Measurements from ENCODE around the gene MRPS11.

The MRPS11 gene

GRCh38 chr15:88440021-88440420 is 27.5 kb upstream of the MRPS11 start:
- Histone ChIP-seq H3K4me1 (ENCODE audit: insufficient read depth, low read length) (peaks cover 2% of the 10 kb centered on the region; the same call in 1 of the 2 replicates), H3K9ac (ENCODE audit: low read depth, low read length) (no peak overlapping the region), H3K9me3 (ENCODE audit: insufficient read depth, low read depth, low read length) (peaks cover 9% of the 10 kb centered on the region; the same call in 1 of the 2 replicates), H3K4me3 (ENCODE audit: low read length) (no peak overlapping the region), H3K27me3 (ENCODE audit: insufficient read depth, low read length) (no peaks in the 10 kb centered on the region; the same call in 1 of the 2 replicates), H3K27ac (ENCODE audit: low read length) (no peak overlapping the region), H3K36me3 (ENCODE audit: insufficient read depth, low read depth, low read length) (no peaks in the 10 kb centered on the region)

GRCh38 chr15:88441076-88441730 is 26.3 kb upstream of the MRPS11 start:
- no peak overlapping the region for H3K27ac ChIP-seq (ENCODE audit: low read length)
- no peaks in the 10 kb centered on the region for H3K4me1 ChIP-seq (ENCODE audit: insufficient read depth, low read length)
- no peak overlapping the region for H3K4me3 ChIP-seq (ENCODE audit: low read length)
- no peaks in the 10 kb centered on the region; the same call in 1 of the 2 replicates for H3K27me3 ChIP-seq (ENCODE audit: insufficient read depth, low read length)
- H3K9ac ChIP-seq (ENCODE audit: low read depth, low read length) = no peak overlapping the region
- H3K36me3 ChIP-seq (ENCODE audit: insufficient read depth, low read depth, low read length) = no peaks in the 10 kb centered on the region
- H3K9me3 ChIP-seq (ENCODE audit: insufficient read depth, low read depth, low read length) = peaks cover 9% of the 10 kb centered on the region; the same call in 1 of the 2 replicates

- Histone ChIP-seq H3K9me3 (ENCODE audit: insufficient read depth, low read depth, low read length) (peaks cover 9% of the 10 kb centered on the region; the same call in 1 of the 2 replicates), H3K4me1 (ENCODE audit: insufficient read depth, low read length) (no peaks in the 10 kb centered on the region), H3K27me3 (ENCODE audit: insufficient read depth, low read length) (peaks cover 14% of the 10 kb centered on the region), H3K36me3 (ENCODE audit: insufficient read depth, low read depth, low read length) (no peaks in the 10 kb centered on the region), H3K4me3 (ENCODE audit: low read length) (no peak overlapping the region), H3K9ac (ENCODE audit: low read depth, low read length) (no peak overlapping the region), H3K27ac (ENCODE audit: low read length) (no peak overlapping the region)
These were observed 20.3 kb upstream of the MRPS11 start for GRCh38 chr15:88447206-88447605.

- Histone ChIP-seq H3K27ac (ENCODE audit: low read length) (no peak overlapping the region), H3K27me3 (ENCODE audit: insufficient read depth, low read length) (peaks cover 14% of the 10 kb centered on the region), H3K9ac (ENCODE audit: low read depth, low read length) (no peak overlapping the region), H3K9me3 (ENCODE audit: insufficient read depth, low read depth, low read length) (peaks cover 9% of the 10 kb centered on the region; the same call in 1 of the 2 replicates), H3K4me3 (ENCODE audit: low read length) (no peak overlapping the region), H3K4me1 (ENCODE audit: insufficient read depth, low read length) (no peaks in the 10 kb centered on the region), H3K36me3 (ENCODE audit: insufficient read depth, low read depth, low read length) (no peaks in the 10 kb centered on the region)
These were observed 19.8 kb upstream of the MRPS11 start for GRCh38 chr15:88447741-88448140.

- Histone ChIP-seq H3K4me1 (ENCODE audit: insufficient read depth, low read length) (no peaks in the 10 kb centered on the region), H3K27me3 (ENCODE audit: insufficient read depth, low read length) (peaks cover 14% of the 10 kb centered on the region), H3K4me3 (ENCODE audit: low read length) (no peak overlapping the region), H3K9ac (ENCODE audit: low read depth, low read length) (no peak overlapping the region), H3K9me3 (ENCODE audit: insufficient read depth, low read depth, low read length) (no peaks in the 10 kb centered on the region), H3K36me3 (ENCODE audit: insufficient read depth, low read depth, low read length) (no peaks in the 10 kb centered on the region), H3K27ac (ENCODE audit: low read length) (no peak overlapping the region)
These were observed 18.5 kb upstream of the MRPS11 start for GRCh38 chr15:88448991-88449461.

- Histone ChIP-seq H3K4me3 (ENCODE audit: low read length) (no peak overlapping the region), H3K27me3 (ENCODE audit: insufficient read depth, low read length) (peaks cover 14% of the 10 kb centered on the region), H3K27ac (ENCODE audit: low read length) (no peak overlapping the region), H3K4me1 (ENCODE audit: insufficient read depth, low read length) (no peaks in the 10 kb centered on the region), H3K36me3 (ENCODE audit: insufficient read depth, low read depth, low read length) (no peaks in the 10 kb centered on the region), H3K9ac (ENCODE audit: low read depth, low read length) (no peak overlapping the region), H3K9me3 (ENCODE audit: insufficient read depth, low read depth, low read length) (no peaks in the 10 kb centered on the region)
These were observed 17.9 kb upstream of the MRPS11 start for GRCh38 chr15:88449581-88449980.

- H3K27ac ChIP-seq (ENCODE audit: low read length) = no peak overlapping the region
- no peaks in the 10 kb centered on the region for H3K4me1 ChIP-seq (ENCODE audit: insufficient read depth, low read length)
- no peak overlapping the region for H3K9ac ChIP-seq (ENCODE audit: low read depth, low read length)
- no peak overlapping the region for H3K4me3 ChIP-seq (ENCODE audit: low read length)
- H3K36me3 ChIP-seq (ENCODE audit: insufficient read depth, low read depth, low read length) = no peaks in the 10 kb centered on the region
- peaks cover 14% of the 10 kb centered on the region for H3K27me3 ChIP-seq (ENCODE audit: insufficient read depth, low read length)
- no peaks in the 10 kb centered on the region for H3K9me3 ChIP-seq (ENCODE audit: insufficient read depth, low read depth, low read length)
These were observed 17.2 kb upstream of the MRPS11 start for GRCh38 chr15:88450125-88450798.

GRCh38 chr15:88453651-88454050 is 13.9 kb upstream of the MRPS11 start:
- Histone ChIP-seq H3K27ac (ENCODE audit: low read length) (no peak overlapping the region), H3K4me1 (ENCODE audit: insufficient read depth, low read length) (no peaks in the 10 kb centered on the region), H3K4me3 (ENCODE audit: low read length) (no peak overlapping the region), H3K9me3 (ENCODE audit: insufficient read depth, low read depth, low read length) (no peaks in the 10 kb centered on the region), H3K36me3 (ENCODE audit: insufficient read depth, low read depth, low read length) (peaks cover 5% of the 10 kb centered on the region; the same call in 1 of the 2 replicates), H3K9ac (ENCODE audit: low read depth, low read length) (no peak overlapping the region), H3K27me3 (ENCODE audit: insufficient read depth, low read length) (peaks cover 14% of the 10 kb centered on the region)

GRCh38 chr15:88454236-88454635 is 13.3 kb upstream of the MRPS11 start:
- no peak overlapping the region for H3K27ac ChIP-seq (ENCODE audit: low read length)
- peaks cover 11% of the 10 kb centered on the region for H3K36me3 ChIP-seq (ENCODE audit: insufficient read depth, low read depth, low read length)
- H3K4me3 ChIP-seq (ENCODE audit: low read length) = no peak overlapping the region
- no peak overlapping the region for H3K9ac ChIP-seq (ENCODE audit: low read depth, low read length)
- no peaks in the 10 kb centered on the region for H3K9me3 ChIP-seq (ENCODE audit: insufficient read depth, low read depth, low read length)
- peaks cover 9% of the 10 kb centered on the region for H3K27me3 ChIP-seq (ENCODE audit: insufficient read depth, low read length)
- no peaks in the 10 kb centered on the region for H3K4me1 ChIP-seq (ENCODE audit: insufficient read depth, low read length)

GRCh38 chr15:88454867-88455810 is 12.4 kb upstream of the MRPS11 start:
- Histone ChIP-seq H3K9me3 (ENCODE audit: insufficient read depth, low read depth, low read length) (no peaks in the 10 kb centered on the region), H3K27me3 (ENCODE audit: insufficient read depth, low read length) (peaks cover under 1% of the 10 kb centered on the region; the same call in 1 of the 2 replicates), H3K9ac (ENCODE audit: low read depth, low read length) (no peak overlapping the region), H3K4me1 (ENCODE audit: insufficient read depth, low read length) (no peaks in the 10 kb centered on the region), H3K27ac (ENCODE audit: low read length) (no peak overlapping the region), H3K36me3 (ENCODE audit: insufficient read depth, low read depth, low read length) (peaks cover 20% of the 10 kb centered on the region), H3K4me3 (ENCODE audit: low read length) (no peak overlapping the region)

- Histone ChIP-seq H3K4me3 (ENCODE audit: low read length) (no peak overlapping the region), H3K4me1 (ENCODE audit: insufficient read depth, low read length) (no peaks in the 10 kb centered on the region), H3K27me3 (ENCODE audit: insufficient read depth, low read length) (no peaks in the 10 kb centered on the region), H3K27ac (ENCODE audit: low read length) (no peak overlapping the region), H3K36me3 (ENCODE audit: insufficient read depth, low read depth, low read length) (peaks cover 34% of the 10 kb centered on the region), H3K9me3 (ENCODE audit: insufficient read depth, low read depth, low read length) (no peaks in the 10 kb centered on the region), H3K9ac (ENCODE audit: low read depth, low read length) (no peak overlapping the region)
These were observed 10.8 kb upstream of the MRPS11 start for GRCh38 chr15:88456733-88457132.
